Activated naive CD8-positive, alpha-beta T cell (primary cell): ENCODE data around the gene AKAP12.
"Not testable (repeated sequence)": the region's sequence is repeated elsewhere in the genome, so short reads cannot be mapped to it uniquely, and the experiment has no call there.

ENCODE experiments used
- H3K27ac Mint-ChIP-seq: one replicate; pipeline ENCODE4 v1.8.0; 2021; ENCODE audit warnings: mixed read lengths
- H3K27me3 Mint-ChIP-seq: one replicate; pipeline ENCODE4 v1.8.0; 2021; ENCODE audit warnings: mixed read lengths
- H3K36me3 Mint-ChIP-seq: one replicate; pipeline ENCODE4 v1.8.0; 2021; ENCODE audit warnings: mixed read lengths
- H3K4me1 Mint-ChIP-seq: one replicate; pipeline ENCODE4 v1.8.0; 2021; ENCODE audit warnings: low read depth, mixed read lengths
- H3K4me3 Mint-ChIP-seq: one replicate; pipeline ENCODE4 v1.8.0; 2021; ENCODE audit warnings: mild to moderate bottlenecking, mixed read lengths
- H3K9me3 Mint-ChIP-seq: one replicate; pipeline ENCODE4 v1.8.0; 2021; ENCODE audit warnings: low read depth, mixed read lengths

Gene AKAP12

GRCh38 chr6:151376440-151376839 lies 136.7 kb downstream of the AKAP12 start:
- Mint-ChIP-seq H3K4me3 (peak overlapping the region; percentile 42), H3K36me3 (peaks cover 11% of the 10 kb centered on the region), H3K9me3 (no peaks in the 10 kb centered on the region), H3K27ac (peak overlapping the region; percentile 36), H3K27me3 (no peaks in the 10 kb centered on the region), H3K4me1 (peaks cover 81% of the 10 kb centered on the region)

GRCh38 chr6:151377095-151377494 lies 137.3 kb downstream of the AKAP12 start:
- Mint-ChIP-seq H3K36me3 (peaks cover 4% of the 10 kb centered on the region), H3K4me1 (peaks cover 79% of the 10 kb centered on the region), H3K27me3 (no peaks in the 10 kb centered on the region), H3K27ac (no peak overlapping the region), H3K4me3 (no peak overlapping the region), H3K9me3 (no peaks in the 10 kb centered on the region)

GRCh38 chr6:151379933-151380847 lies 140.4 kb downstream of the AKAP12 start:
- Mint-ChIP-seq H3K9me3 (no peaks in the 10 kb centered on the region), H3K36me3 (peaks cover 5% of the 10 kb centered on the region), H3K4me1 (peaks cover 68% of the 10 kb centered on the region), H3K27me3 (no peaks in the 10 kb centered on the region), H3K27ac (peak overlapping the region; percentile 95), H3K4me3 (peak overlapping the region; percentile 75)

GRCh38 chr6:151380848-151381205 lies 141.1 kb downstream of the AKAP12 start:
- H3K9me3 Mint-ChIP-seq: no peaks in the 10 kb centered on the region
- H3K4me1 Mint-ChIP-seq: peaks cover 68% of the 10 kb centered on the region
- H3K27ac Mint-ChIP-seq: peak overlapping the region; percentile 95

GRCh38 chr6:151381722-151382121 lies 142.0 kb downstream of the AKAP12 start:
- peak overlapping the region; percentile 55 for H3K4me3 Mint-ChIP-seq
- H3K36me3 Mint-ChIP-seq: peaks cover 5% of the 10 kb centered on the region
- H3K4me1 Mint-ChIP-seq: peaks cover 66% of the 10 kb centered on the region
- H3K27me3 Mint-ChIP-seq: no peaks in the 10 kb centered on the region
- no peaks in the 10 kb centered on the region for H3K9me3 Mint-ChIP-seq
- H3K27ac Mint-ChIP-seq: peak overlapping the region; percentile 35

More at GRCh38 chr6:151380848-151381205, 141.1 kb downstream of the AKAP12 start:
- H3K27me3 Mint-ChIP-seq: no peaks in the 10 kb centered on the region
- H3K4me3 Mint-ChIP-seq: peak overlapping the region; percentile 75
- peaks cover 5% of the 10 kb centered on the region for H3K36me3 Mint-ChIP-seq

- not testable (repeated sequence) for H3K27me3 Mint-ChIP-seq, H3K27ac Mint-ChIP-seq, H3K9me3 Mint-ChIP-seq
These were observed 142.9 kb downstream of the AKAP12 start for GRCh38 chr6:151382631-151383030.

GRCh38 chr6:151384151-151384550 lies 144.4 kb downstream of the AKAP12 start:
- H3K27ac Mint-ChIP-seq: peak overlapping the region; percentile 8
- H3K27me3 Mint-ChIP-seq: no peaks in the 10 kb centered on the region
- H3K4me1 Mint-ChIP-seq: peaks cover 71% of the 10 kb centered on the region
- no peaks in the 10 kb centered on the region for H3K9me3 Mint-ChIP-seq
- H3K36me3 Mint-ChIP-seq: peaks cover 5% of the 10 kb centered on the region
- no peak overlapping the region for H3K4me3 Mint-ChIP-seq

More at GRCh38 chr6:151382631-151383030, 142.9 kb downstream of the AKAP12 start:
- H3K4me3 Mint-ChIP-seq, H3K36me3 Mint-ChIP-seq: not testable (repeated sequence)
- peaks cover 70% of the 10 kb centered on the region for H3K4me1 Mint-ChIP-seq

- peaks cover 67% of the 10 kb centered on the region for H3K4me1 Mint-ChIP-seq
- peaks cover 5% of the 10 kb centered on the region for H3K36me3 Mint-ChIP-seq
- peak overlapping the region; percentile 64 for H3K27ac Mint-ChIP-seq
- H3K9me3 Mint-ChIP-seq: no peaks in the 10 kb centered on the region
- peak overlapping the region; percentile 30 for H3K4me3 Mint-ChIP-seq
- no peaks in the 10 kb centered on the region for H3K27me3 Mint-ChIP-seq
These were observed 145.4 kb downstream of the AKAP12 start for GRCh38 chr6:151385177-151385576.

- H3K4me3 Mint-ChIP-seq: no peak overlapping the region
- H3K4me1 Mint-ChIP-seq: peaks cover 58% of the 10 kb centered on the region
- peak overlapping the region; percentile 70 for H3K27ac Mint-ChIP-seq
- H3K9me3 Mint-ChIP-seq: no peaks in the 10 kb centered on the region
- peaks cover 5% of the 10 kb centered on the region for H3K36me3 Mint-ChIP-seq
- H3K27me3 Mint-ChIP-seq: no peaks in the 10 kb centered on the region
These were observed 147.6 kb downstream of the AKAP12 start for GRCh38 chr6:151387175-151387970.

- H3K36me3 Mint-ChIP-seq: peaks cover 5% of the 10 kb centered on the region
- H3K4me1 Mint-ChIP-seq: peaks cover 66% of the 10 kb centered on the region
- H3K9me3 Mint-ChIP-seq: no peaks in the 10 kb centered on the region
- H3K27ac Mint-ChIP-seq: peak overlapping the region; percentile 90
- no peaks in the 10 kb centered on the region for H3K27me3 Mint-ChIP-seq
- H3K4me3 Mint-ChIP-seq: peak overlapping the region; percentile 57
These were observed 148.5 kb downstream of the AKAP12 start for GRCh38 chr6:151388236-151388635.

- H3K27me3 Mint-ChIP-seq: no peaks in the 10 kb centered on the region
- H3K4me3 Mint-ChIP-seq: peak overlapping the region; percentile 95
- no peaks in the 10 kb centered on the region for H3K9me3 Mint-ChIP-seq
- H3K4me1 Mint-ChIP-seq: peaks cover 71% of the 10 kb centered on the region
- peaks cover 4% of the 10 kb centered on the region for H3K36me3 Mint-ChIP-seq
- peak overlapping the region; percentile 97 for H3K27ac Mint-ChIP-seq
These were observed 149.3 kb downstream of the AKAP12 start for GRCh38 chr6:151388997-151389617.

GRCh38 chr6:151389618-151390275 lies 150.0 kb downstream of the AKAP12 start:
- H3K9me3 Mint-ChIP-seq: no peaks in the 10 kb centered on the region
- peaks cover 2% of the 10 kb centered on the region for H3K36me3 Mint-ChIP-seq
- H3K27ac Mint-ChIP-seq: peak overlapping the region; percentile 97
- H3K27me3 Mint-ChIP-seq: no peaks in the 10 kb centered on the region
- peak overlapping the region; percentile 95 for H3K4me3 Mint-ChIP-seq
- peaks cover 70% of the 10 kb centered on the region for H3K4me1 Mint-ChIP-seq

GRCh38 chr6:151390276-151390850 lies 150.6 kb downstream of the AKAP12 start:
- Mint-ChIP-seq H3K36me3 (peaks cover 2% of the 10 kb centered on the region), H3K27me3 (no peaks in the 10 kb centered on the region), H3K4me3 (peak overlapping the region; percentile 74), H3K9me3 (no peaks in the 10 kb centered on the region), H3K4me1 (peaks cover 70% of the 10 kb centered on the region), H3K27ac (peak overlapping the region; percentile 50)

- H3K4me3 Mint-ChIP-seq: peak overlapping the region; percentile 74
- H3K27ac Mint-ChIP-seq: no peak overlapping the region
- peaks cover 2% of the 10 kb centered on the region for H3K36me3 Mint-ChIP-seq
- no peaks in the 10 kb centered on the region for H3K9me3 Mint-ChIP-seq
- peaks cover 67% of the 10 kb centered on the region for H3K4me1 Mint-ChIP-seq
- H3K27me3 Mint-ChIP-seq: no peaks in the 10 kb centered on the region
These were observed 151.2 kb downstream of the AKAP12 start for GRCh38 chr6:151390851-151391470.
